Activated B cell treated with CpG ODN at 0.5 μM for 24 hours (primary cell): Measurements from ENCODE around the gene MYLK3. TPM values are rescaled to one million over a fixed set of nuclear protein-coding genes. Genes with fewer than 3 reads are reported as not detected.

Experiments
- ATAC-seq: fragments of 200-7000 bp; cut with Tn5 transposase; one replicate; pipeline ENCODE4 v1.10.0; 2021; ENCODE audit warnings: low read depth, mild to moderate bottlenecking, moderate library complexity
- CTCF ChIA-PET: fragments of 350-600 bp; sonication (Branson Sonifier 250); formaldehyde crosslinking; loops from one replicate; lab custom pipeline; 2021; ENCODE audit warnings: antibody characterized with exemption; lab: Charles Lee
- POLR2A ChIA-PET: fragments of 350-600 bp; sonication (Branson Sonifier 250); formaldehyde crosslinking; loops from one replicate; lab custom pipeline; 2021; ENCODE audit warnings: antibody characterized with exemption; lab: Charles Lee
- DNase-seq: peaks from one replicate; pipeline ENCODE4 v3.0.0; 2022
- H3K27ac Mint-ChIP-seq: one replicate; pipeline ENCODE4 v1.8.0; 2020; ENCODE audit warnings: mixed read lengths
- H3K27me3 Mint-ChIP-seq: one replicate; pipeline ENCODE4 v1.8.0; 2021; ENCODE audit warnings: mixed read lengths
- H3K36me3 Mint-ChIP-seq: one replicate; pipeline ENCODE4 v1.8.0; 2021; ENCODE audit warnings: low read depth, mixed read lengths
- H3K4me1 Mint-ChIP-seq: one replicate; pipeline ENCODE4 v1.8.0; 2021; ENCODE audit warnings: mixed read lengths
- H3K4me3 Mint-ChIP-seq: one replicate; pipeline ENCODE4 v1.8.0; 2020; ENCODE audit warnings: mild to moderate bottlenecking, mixed read lengths
- H3K9me3 Mint-ChIP-seq: one replicate; pipeline ENCODE4 v1.8.0; 2020; ENCODE audit warnings: mixed read lengths
- CTCF ChIP-seq: fragments of 200-600 bp; IDR thresholded peaks from one replicate; pipeline ENCODE4 v1.8.0; 2022; ENCODE audit warnings: antibody characterized with exemption, mild to moderate bottlenecking
- intact Hi-C: fragments of 100-400 bp; cut with micrococcal nuclease; formaldehyde crosslinking; loops from one replicate; pipeline ENCODE4 v1.15.1; 2024
- total RNA-seq: library from RNA; stranded (reverse); gene quantifications from 2 replicates; pipeline ENCODE4 v1.2.3, GENCODE V29; 2022

MYLK3 gene
- total RNA-seq, 1 donor from 2014 or later: 0.55 TPM

GRCh38 chr16:46689365-46690280, 58.5 kb downstream of the MYLK3 start, which contains the start of gene ORC6:
TSS of gene ORC6 (plus strand) at chr16:46689659. CDS start at chr16:46689706, 47 bp downstream.
- no peaks in the 10 kb centered on the region for H3K27me3 Mint-ChIP-seq
- H3K36me3 Mint-ChIP-seq: peaks cover 1% of the 10 kb centered on the region
- no peaks in the 10 kb centered on the region for H3K9me3 Mint-ChIP-seq
- peak; percentile 75 for ATAC-seq
- H3K4me1 Mint-ChIP-seq: peaks cover 32% of the 10 kb centered on the region
- TF ChIP-seq CTCF: no peak
- peak; percentile 91 for DNase-seq
- no peak within 1 kb of the TSS for H3K27ac Mint-ChIP-seq
- POLR2A ChIA-PET: interaction anchor here (0.9 to 4.4 kb wide), 2 partner anchors 12 to 99 kb away, joined by 3 to 20 read pairs; no protein-coding TSS in a partner anchor
- intact Hi-C loops: loop anchor here (1.0 to 10.0 kb wide), 13 partner anchors 16 to 775 kb away; partner anchors contain the start of genes C16orf87, DNAJA2, GPT2 and ITFG1
- CTCF ChIA-PET: interaction anchor here (0.6 to 0.7 kb wide), 2 partner anchors 54 to 135 kb away, joined by 3 read pairs; no protein-coding TSS in a partner anchor
- no peak within 1 kb of the TSS for H3K4me3 Mint-ChIP-seq

- POLR2A ChIA-PET: interaction anchor here (4.4 kb wide), 1 partner anchor 100 kb away, joined by 20 read pairs; no protein-coding TSS in a partner anchor
- DNase-seq (peak; percentile 99), ATAC-seq (peak; percentile 90)
- Mint-ChIP-seq H3K27ac (no peak within 1 kb of the TSS), H3K27me3 (no peaks in the 10 kb centered on the region), H3K4me1 (peaks cover 39% of the 10 kb centered on the region), H3K4me3 (no peak within 1 kb of the TSS), H3K36me3 (no peaks in the 10 kb centered on the region), H3K9me3 (no peaks in the 10 kb centered on the region)
- CTCF ChIA-PET: no interaction called here
- no peak for TF ChIP-seq CTCF
- intact Hi-C loops: loop anchor here (1.0 to 10.0 kb wide), 14 partner anchors 16 to 776 kb away; partner anchors contain the start of genes C16orf87, DNAJA2, GPT2 and ITFG1
Measured at GRCh38 chr16:46688654-46689364, 59.3 kb downstream of the MYLK3 start, which contains the start of gene VPS35. TSS of gene VPS35 (minus strand) at chr16:46689178. CDS start at chr16:46689133, 45 bp downstream.

- no peaks in the 10 kb centered on the region for H3K9me3 Mint-ChIP-seq
- peaks cover under 1% of the 10 kb centered on the region for H3K36me3 Mint-ChIP-seq
- H3K27ac Mint-ChIP-seq: no peak overlapping the region
- POLR2A ChIA-PET: no interaction called here
- peaks cover 45% of the 10 kb centered on the region for H3K4me1 Mint-ChIP-seq
- TF ChIP-seq CTCF: no peak
- ATAC-seq: no peak
- DNase-seq: no peak
- CTCF ChIA-PET: no interaction called here
- intact Hi-C loops: loop anchor here (1.0 to 10.0 kb wide), 8 partner anchors 29 to 777 kb away; partner anchors contain the start of genes ITFG1, PHKB and SHCBP1
- H3K4me3 Mint-ChIP-seq: no peak overlapping the region
- H3K27me3 Mint-ChIP-seq: no peaks in the 10 kb centered on the region
Measured at GRCh38 chr16:46688101-46688653, 60.0 kb downstream of the MYLK3 start.

GRCh38 chr16:46687486-46687885, 60.7 kb downstream of the MYLK3 start:
- intact Hi-C loops: loop anchor here (5.0 to 10.0 kb wide), 3 partner anchors 120 to 777 kb away; partner anchors contain the start of genes ITFG1 and PHKB
- H3K27me3 Mint-ChIP-seq: no peaks in the 10 kb centered on the region
- H3K27ac Mint-ChIP-seq: no peak overlapping the region
- DNase-seq (no peak), ATAC-seq (no peak)
- TF ChIP-seq CTCF: no peak
- ChIA-PET POLR2A (no interaction called here), CTCF (interaction anchor here (1.4 to 1.8 kb wide), 2 partner anchors 14 to 113 kb away, joined by 7 to 8 read pairs; no protein-coding TSS in a partner anchor)
- peaks cover 46% of the 10 kb centered on the region for H3K4me1 Mint-ChIP-seq
- H3K4me3 Mint-ChIP-seq: no peak overlapping the region
- peaks cover 2% of the 10 kb centered on the region for H3K36me3 Mint-ChIP-seq
- no peaks in the 10 kb centered on the region for H3K9me3 Mint-ChIP-seq
